H1 (cell line): ENCODE results near the gene FAM171A1. TPM values are rescaled to one million over a fixed set of nuclear protein-coding genes. Genes with fewer than 3 reads are reported as not detected.
A peak's percentile ranks its signal among the peaks of the same experiment; 100 is the strongest.

Experiments used
- CTCF ChIP-seq, 3 experiments: IDR thresholded peaks; 1 replicate in 2 of 3; 2 replicates in 1 of 3; pipeline versions ENCODE4 v1.5.1 to v1.6.1; 2011; ENCODE audit warnings: low read length in 3 of 3, mild to moderate bottlenecking in 3 of 3, inconsistent platforms in 2 of 3, low read depth in 1 of 3, moderate library complexity in 1 of 3; ENCODE audit not compliant: insufficient read depth in 1 of 3; ENCODE audit errors: control extremely low read depth in 1 of 3
- KDM4A ChIP-seq: IDR thresholded peaks from one replicate; pipeline ENCODE4 v1.7.1; 2012; ENCODE audit warnings: low read depth, mild to moderate bottlenecking, moderate library complexity, low read length, inconsistent platforms; ENCODE audit not compliant: severe bottlenecking
- RBBP5 ChIP-seq: IDR thresholded peaks from 2 replicates; pipeline ENCODE4 v1.7.1; 2012; ENCODE audit warnings: low read depth, mild to moderate bottlenecking, inconsistent platforms, low read length, moderate library complexity, borderline replicate concordance
- polyA plus RNA-seq, 7 experiments: library from polyadenylated mRNA; depleted of rRNA in 3 of 7; stranded (reverse) in 5 of 7; unstranded in 2 of 7; fragments of >200 nt in 5 of 7; fragments of 200-250 nt in 2 of 7; gene quantifications; 1 replicate in 5 of 7; 2 replicates in 1 of 7; 4 replicates in 1 of 7; pipeline versions ENCODE4 v1.2.1 to v1.2.3, GENCODE V29; 2011 to 2013; ENCODE audit warnings: missing spikeins in 2 of 7, mixed read lengths in 2 of 7
- total RNA-seq: library from RNA; stranded (reverse); fragmentation: NEBNext Ultra II Directional; extraction: Animal tissue kit (Norgen Biotek cat#: 25700); gene quantifications from 2 replicates; pipeline ENCODE4 v1.2.1, GENCODE V29; 2021

The FAM171A1 gene
- total and polyA plus RNA-seq, 2 of the 8 experiments (the other 6 are each of a cell fraction or from before 2014, with no cell fraction given), result 26.6 to 42.1 TPM

GRCh38 chr10:15168291-15168785 lies 202.8 kb downstream of the FAM171A1 start, which contains the start of gene NMT2 (continued):
- peak; percentile 32 to 46 (median 40) for TF ChIP-seq CTCF (IDR thresholded peaks at IDR 0.05; ENCODE audit: control extremely low read depth in 1 of 3, insufficient read depth in 1 of 3, low read depth in 1 of 3, low read length in 3 of 3)
- peak; percentile 63 for TF ChIP-seq RBBP5
- peak; percentile 91 for TF ChIP-seq KDM4A
